NCI-H446 treated with DMSO at 0.1 percent for 48 hours (cell line): ENCODE measurements around the gene TTLL3.

ENCODE experiments used
- DNase-seq: peaks from one replicate; lab custom pipeline; 2025; lab: John Stamatoyannopoulos, UW

Gene TTLL3

GRCh38 chr3:9781978-9782603, 28.0 kb upstream of the TTLL3 start:
- no peak for DNase-seq

- no peak for DNase-seq
Observed at GRCh38 chr3:9782770-9783169, 27.3 kb upstream of the TTLL3 start.

- no peak for DNase-seq
Observed at GRCh38 chr3:9783954-9784353, 26.1 kb upstream of the TTLL3 start.

GRCh38 chr3:9784965-9785364, 25.1 kb upstream of the TTLL3 start:
- no peak for DNase-seq

GRCh38 chr3:9785602-9786001, 24.5 kb upstream of the TTLL3 start:
- no peak for DNase-seq

- DNase-seq = no peak
Observed at GRCh38 chr3:9786209-9786739, 23.8 kb upstream of the TTLL3 start.

GRCh38 chr3:9786825-9787669, 23.0 kb upstream of the TTLL3 start:
- DNase-seq = no peak

- no peak for DNase-seq
Observed at GRCh38 chr3:9787714-9788113, 22.3 kb upstream of the TTLL3 start.

GRCh38 chr3:9791127-9791526, 18.9 kb upstream of the TTLL3 start:
- DNase-seq = no peak

GRCh38 chr3:9791790-9792404, 18.2 kb upstream of the TTLL3 start:
- DNase-seq = no peak

GRCh38 chr3:9792405-9793160, 17.5 kb upstream of the TTLL3 start, which contains the start of the genes ARPC4 and TADA3:
ARPC4 (plus strand) TSS chr3:9793082; CDS start chr3:9793122, 40 bp downstream.
TADA3 (minus strand) TSS chr3:9792473; CDS start chr3:9791466, 1,007 bp downstream.
- peak; percentile 85 for DNase-seq

GRCh38 chr3:9793161-9793781, 16.8 kb upstream of the TTLL3 start:
- no peak for DNase-seq

- DNase-seq = no peak
Observed at GRCh38 chr3:9794400-9794799, 15.7 kb upstream of the TTLL3 start.

- no peak for DNase-seq
Observed at GRCh38 chr3:9795207-9795606, 14.9 kb upstream of the TTLL3 start.

GRCh38 chr3:9797196-9797945, 12.7 kb upstream of the TTLL3 start:
- no peak for DNase-seq

- DNase-seq = no peak
Observed at GRCh38 chr3:9800529-9800928, 9.5 kb upstream of the TTLL3 start.

- DNase-seq = no peak
Observed at GRCh38 chr3:9803494-9803893, 6.6 kb upstream of the TTLL3 start.

GRCh38 chr3:9804996-9805395, 5.1 kb upstream of the TTLL3 start:
- DNase-seq = no peak

- DNase-seq = no peak
Observed at GRCh38 chr3:9806137-9806536, 3.9 kb upstream of the TTLL3 start.

- no peak for DNase-seq
Observed at GRCh38 chr3:9806688-9807589, 3.1 kb upstream of the TTLL3 start.
